22Rv1 (cell line): ENCODE results near the gene ZNF274.

Experiments used
- H3K27ac ChIP-seq: fragments of 450-650 bp; 2 replicates; pipeline ENCODE4 v1.5.1; 2017
- ZFX ChIP-seq: fragments of 450-650 bp; IDR thresholded peaks from 2 replicates; pipeline ENCODE4 v1.6.1; 2017; ENCODE audit warnings: antibody characterized with exemption, borderline replicate concordance
- TF ChIP-seq, protein P1 (sequence below): fragments of 450-650 bp; IDR thresholded peaks from 2 replicates; pipeline ENCODE4 v1.5.1; 2017; ENCODE audit warnings: mild to moderate bottlenecking

ZNF274 gene

DNA sequence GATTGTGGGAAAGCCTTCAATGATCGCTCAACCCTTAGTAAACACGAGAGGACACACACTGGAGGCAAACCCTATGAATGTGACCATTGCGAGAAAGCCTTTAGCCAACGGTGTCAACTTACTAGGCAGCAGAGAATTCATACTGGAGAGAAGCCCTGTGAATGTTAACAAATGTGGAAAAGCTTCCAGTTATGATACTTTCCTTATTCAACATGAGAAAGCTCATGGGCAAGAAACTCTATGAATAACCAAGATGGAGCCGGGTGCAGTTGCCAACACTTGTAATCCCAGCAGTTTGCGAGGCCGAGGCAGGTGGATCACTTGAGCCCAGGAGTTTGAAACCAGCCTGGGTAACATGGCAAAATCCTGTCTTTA is 80.0 kb downstream of the ZNF274 start:
- TF ChIP-seq, protein P1, sequence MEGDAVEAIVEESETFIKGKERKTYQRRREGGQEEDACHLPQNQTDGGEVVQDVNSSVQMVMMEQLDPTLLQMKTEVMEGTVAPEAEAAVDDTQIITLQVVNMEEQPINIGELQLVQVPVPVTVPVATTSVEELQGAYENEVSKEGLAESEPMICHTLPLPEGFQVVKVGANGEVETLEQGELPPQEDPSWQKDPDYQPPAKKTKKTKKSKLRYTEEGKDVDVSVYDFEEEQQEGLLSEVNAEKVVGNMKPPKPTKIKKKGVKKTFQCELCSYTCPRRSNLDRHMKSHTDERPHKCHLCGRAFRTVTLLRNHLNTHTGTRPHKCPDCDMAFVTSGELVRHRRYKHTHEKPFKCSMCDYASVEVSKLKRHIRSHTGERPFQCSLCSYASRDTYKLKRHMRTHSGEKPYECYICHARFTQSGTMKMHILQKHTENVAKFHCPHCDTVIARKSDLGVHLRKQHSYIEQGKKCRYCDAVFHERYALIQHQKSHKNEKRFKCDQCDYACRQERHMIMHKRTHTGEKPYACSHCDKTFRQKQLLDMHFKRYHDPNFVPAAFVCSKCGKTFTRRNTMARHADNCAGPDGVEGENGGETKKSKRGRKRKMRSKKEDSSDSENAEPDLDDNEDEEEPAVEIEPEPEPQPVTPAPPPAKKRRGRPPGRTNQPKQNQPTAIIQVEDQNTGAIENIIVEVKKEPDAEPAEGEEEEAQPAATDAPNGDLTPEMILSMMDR: no peak
- TF ChIP-seq ZFX: no peak
- no peak overlapping the region for H3K27ac ChIP-seq
